Endothelial cell of umbilical vein (primary cell): ENCODE measurements around the gene CAMKK2.

Source experiments
- CTCF ChIP-seq, 2 donors: IDR thresholded peaks; 1 replicate in 1 of 2; 2 replicates in 1 of 2; pipeline ENCODE4 v1.5.1; 2011; ENCODE audit warnings: low read length in 2 of 2, mild to moderate bottlenecking in 2 of 2, moderate library complexity in 2 of 2, control low read depth in 1 of 2, inconsistent platforms in 1 of 2, low read depth in 1 of 2; ENCODE audit not compliant: insufficient read depth in 1 of 2; ENCODE audit errors: extremely low read depth in 1 of 2
- EZH2 ChIP-seq: IDR thresholded peaks from 2 replicates; pipeline ENCODE4 v1.6.1; 2012; ENCODE audit warnings: borderline replicate concordance, low read depth, mild to moderate bottlenecking, moderate library complexity, low read length, inconsistent platforms; ENCODE audit not compliant: severe bottlenecking
- FOS ChIP-seq: IDR thresholded peaks from 2 replicates; pipeline ENCODE4 v1.6.1; 2011; ENCODE audit warnings: mild to moderate bottlenecking, low read length, moderate library complexity, borderline replicate concordance; ENCODE audit not compliant: insufficient read depth
- JUN ChIP-seq: IDR thresholded peaks from 2 replicates; pipeline ENCODE4 v1.6.1; 2011; ENCODE audit warnings: borderline replicate concordance, low read depth; ENCODE audit not compliant: insufficient read length, insufficient read depth
- MYC ChIP-seq: IDR thresholded peaks from one replicate; pipeline ENCODE4 v1.6.1; 2011; ENCODE audit warnings: mild to moderate bottlenecking, low read depth, low read length
- POLR2A ChIP-seq: IDR thresholded peaks from 2 replicates; pipeline ENCODE4 v1.6.1; 2012; ENCODE audit warnings: low read depth, mild to moderate bottlenecking, control low read depth, low read length
- POLR2AphosphoS5 ChIP-seq: IDR thresholded peaks from 2 replicates; pipeline ENCODE4 v1.6.1; 2012; ENCODE audit warnings: low read depth, mild to moderate bottlenecking, control low read depth, low read length, moderate library complexity; ENCODE audit not compliant: insufficient read depth

DNA sequence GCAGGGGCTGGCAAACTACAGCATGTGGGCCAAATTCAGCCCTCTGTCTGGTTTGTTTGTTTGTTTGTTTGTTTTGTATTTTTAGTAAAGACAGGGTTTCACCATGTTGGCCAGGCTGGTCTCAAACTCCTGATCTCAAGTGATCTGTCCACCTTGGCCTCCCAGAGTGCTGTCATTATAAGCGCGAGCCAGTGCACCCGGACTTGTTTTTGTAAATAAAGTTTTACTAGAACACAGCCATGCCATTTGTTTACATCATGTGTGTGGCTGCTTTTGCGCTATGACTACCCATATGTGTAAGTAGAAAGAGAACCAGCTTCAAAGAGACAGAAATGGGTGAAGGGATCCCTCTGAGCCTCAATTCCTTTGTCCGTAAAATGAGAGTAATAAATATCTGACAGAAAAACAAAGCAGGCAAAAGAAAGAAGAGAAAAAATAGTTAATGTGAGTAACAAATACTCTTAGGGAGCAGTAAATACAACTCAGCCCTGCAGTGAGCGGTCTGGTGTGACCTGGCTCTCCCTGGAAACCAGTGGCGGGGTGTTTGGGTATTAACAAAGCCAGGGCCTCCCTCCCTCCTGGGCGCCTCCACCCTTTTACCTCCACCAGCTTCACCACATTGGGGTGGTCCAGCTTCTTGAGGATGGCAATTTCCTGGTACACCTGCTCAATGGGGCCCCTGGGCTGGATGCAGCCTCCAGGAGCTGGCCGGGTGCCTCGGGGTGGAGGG, 33.1 kb downstream of the CAMKK2 start:
- TF ChIP-seq MYC: no peak
- TF ChIP-seq JUN: no peak
- TF ChIP-seq POLR2A: no peak
- no peak for TF ChIP-seq EZH2
- TF ChIP-seq CTCF (IDR thresholded peaks at IDR 0.05; ENCODE audit: extremely low read depth in 1 of 2, insufficient read depth in 1 of 2, low read depth in 1 of 2, low read length in 2 of 2): no peak
- TF ChIP-seq FOS: no peak
- no peak for TF ChIP-seq POLR2AphosphoS5
